Activated CD4-positive, alpha-beta T cell treated with anti-CD3 and anti-CD28 coated beads for 24 hours (primary cell): Measurements from ENCODE around the gene NATD1.
"Not testable (repeated sequence)": the region's sequence is repeated elsewhere in the genome, so short reads cannot be mapped to it uniquely, and the experiment has no call there.

Experiments
- DNase-seq, 2 donors: peaks; one replicate each; pipeline ENCODE4 v3.0.0-alpha.2; 2020; ENCODE audit warnings: low read depth in 2 of 2

NATD1 gene

GRCh38 chr17:21194226-21194625, 59.0 kb downstream of the NATD1 start:
- no peak for DNase-seq

- DNase-seq = no peak
Observed at GRCh38 chr17:21193031-21193430, 60.2 kb downstream of the NATD1 start.

GRCh38 chr17:21192414-21192813, 60.8 kb downstream of the NATD1 start:
- not testable (repeated sequence) for DNase-seq

- no peak for DNase-seq
Observed at GRCh38 chr17:21191698-21192097, 61.5 kb downstream of the NATD1 start.

- DNase-seq = no peak
Observed at GRCh38 chr17:21190078-21190477, 63.1 kb downstream of the NATD1 start.

GRCh38 chr17:21189361-21189760, 63.8 kb downstream of the NATD1 start:
- DNase-seq = no peak
